ENCODE data around the gene OPRL1.

OPRL1 gene

GRCh38 chr20:64104667-64105451, 25.0 kb downstream of the OPRL1 start:
- DNase-seq (ENCODE audit: low read depth): no peak

GRCh38 chr20:64105846-64106434, 26.1 kb downstream of the OPRL1 start:
- no peak for DNase-seq (ENCODE audit: low read depth)

GRCh38 chr20:64106435-64106961, 26.6 kb downstream of the OPRL1 start:
- no peak for DNase-seq (ENCODE audit: low read depth)

GRCh38 chr20:64106981-64107735, 27.3 kb downstream of the OPRL1 start, which contains the start of gene NPBWR2:
TSS of gene NPBWR2 (minus strand) at chr20:64107565. CDS start at chr20:64106831, 734 bp downstream.
- DNase-seq (ENCODE audit: low read depth): no peak

GRCh38 chr20:64107736-64108457, 28.0 kb downstream of the OPRL1 start:
- no peak for DNase-seq (ENCODE audit: low read depth)

- DNase-seq (ENCODE audit: low read depth): no peak
Observed at GRCh38 chr20:64108731-64109681, 29.1 kb downstream of the OPRL1 start.

GRCh38 chr20:64109831-64110391, 30.0 kb downstream of the OPRL1 start:
- DNase-seq (ENCODE audit: low read depth): no peak

GRCh38 chr20:64110411-64111068, 30.7 kb downstream of the OPRL1 start:
- no peak for DNase-seq (ENCODE audit: low read depth)

GRCh38 chr20:64111841-64112641, 32.2 kb downstream of the OPRL1 start:
- DNase-seq (ENCODE audit: low read depth): no peak

- no peak for DNase-seq (ENCODE audit: low read depth)
Observed at GRCh38 chr20:64112691-64113443, 33.0 kb downstream of the OPRL1 start.

- no peak for DNase-seq (ENCODE audit: low read depth)
Observed at GRCh38 chr20:64113444-64113775, 33.5 kb downstream of the OPRL1 start.

GRCh38 chr20:64113796-64114355, 34.0 kb downstream of the OPRL1 start:
- DNase-seq (ENCODE audit: low read depth): no peak

GRCh38 chr20:64114356-64114971, 34.6 kb downstream of the OPRL1 start:
- no peak for DNase-seq (ENCODE audit: low read depth)

GRCh38 chr20:64115171-64115911, 35.5 kb downstream of the OPRL1 start:
- DNase-seq (ENCODE audit: low read depth): no peak

- no peak for DNase-seq (ENCODE audit: low read depth)
Observed at GRCh38 chr20:64116016-64116415, 36.1 kb downstream of the OPRL1 start.

GRCh38 chr20:64116541-64117431, 36.9 kb downstream of the OPRL1 start:
- DNase-seq (ENCODE audit: low read depth): no peak

Data from activated gamma-delta T cell treated with anti-CD3 and anti-CD28 coated beads, Interleukin-2, amount 50 U/mL, for 16 hours (primary cell).